Measurements from ENCODE around the gene KIF13A. TPM values are rescaled to one million over a fixed set of nuclear protein-coding genes. Genes with fewer than 3 reads are reported as not detected.
A peak's percentile ranks its signal among the peaks of the same experiment; 100 is the strongest.

Gene KIF13A
- total and polyA plus RNA-seq, 9 of the 15 experiments (the other 6 are each of a cell fraction or from before 2014, with no cell fraction given) = 3.6 to 44.3 (median 29.7) TPM

DNA sequence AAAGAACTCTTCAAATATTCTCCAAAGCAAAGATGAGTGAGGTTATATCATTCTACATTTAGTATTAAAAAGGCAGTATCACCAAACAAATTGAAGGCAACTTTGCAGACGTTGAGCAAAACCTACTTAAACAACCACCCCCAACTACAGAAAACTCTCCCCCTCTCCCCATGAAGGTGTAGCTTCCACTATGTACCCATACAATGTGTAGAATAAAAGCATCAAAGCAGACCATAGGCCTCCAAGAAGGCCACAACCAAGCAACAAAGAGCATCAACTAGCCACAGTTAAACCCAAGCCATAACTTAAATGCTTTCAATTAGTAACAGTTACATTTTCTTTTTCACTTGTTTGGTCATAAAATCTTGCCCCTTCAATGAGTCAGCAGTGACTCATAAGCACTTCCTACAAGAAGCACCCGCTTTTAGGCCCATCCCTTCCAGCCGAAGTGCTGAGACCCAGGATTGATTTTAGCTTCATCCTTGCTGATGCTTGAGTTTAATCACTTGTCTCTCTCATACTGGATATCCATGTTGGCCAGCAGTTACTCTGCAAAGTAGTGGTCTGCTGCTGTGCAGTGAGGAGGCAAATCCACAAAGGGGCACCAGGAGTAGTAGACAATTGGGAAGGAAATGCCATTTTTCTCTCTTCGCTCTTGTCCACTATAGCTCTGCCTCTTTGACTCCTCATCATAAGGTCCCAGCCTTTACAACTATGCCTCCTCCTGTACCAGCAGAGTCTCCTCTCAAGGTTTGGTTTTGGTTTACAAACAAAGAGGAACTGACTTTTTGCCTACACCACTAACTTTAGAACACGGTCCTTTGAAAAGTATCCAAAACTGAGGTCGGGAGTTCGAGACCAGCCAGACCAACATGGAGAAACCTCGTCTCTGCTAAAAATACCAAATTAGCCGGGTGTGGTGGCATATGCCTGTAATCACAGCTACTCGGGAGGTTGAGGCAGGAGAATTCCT lies 272.3 kb downstream of the KIF13A start (continued):
- TF ChIP-seq ZFP91 (CRISPR knock-in tag; IDR thresholded peaks at IDR 0.05) (no peak), SMAD3 (CRISPR knock-in tag; conservative IDR thresholded peaks at IDR 0.05) (0 out of 2 replicates have a peak, but pooled peaks have one; percentile 17), FOXA3 (CRISPR knock-in tag; conservative IDR thresholded peaks at IDR 0.05 in 1 of 2, IDR thresholded peaks at IDR 0.05 in 1 of 2) (no peak), CTBP1 (IDR thresholded peaks at IDR 0.05; ENCODE audit: borderline replicate concordance) (peak; percentile 85), SLC30A9 (CRISPR knock-in tag; IDR thresholded peaks at IDR 0.05) (no peak), FOS (IDR thresholded peaks at IDR 0.05; ENCODE audit: extremely low read depth, insufficient read length) (peak; percentile 81), JUND (IDR thresholded peaks at IDR 0.05; ENCODE audit: borderline replicate concordance, low read depth, low read length) (peak; percentile 100), JUND (tag; IDR thresholded peaks at IDR 0.05; ENCODE audit: borderline replicate concordance, low read depth, low read length) (peak; percentile 100), POLR2H (tag; IDR thresholded peaks at IDR 0.05; ENCODE audit: low read depth) (peak; percentile 41; the same call in 1 of the 2 replicates), ZNF175 (CRISPR knock-in tag; IDR thresholded peaks at IDR 0.05; ENCODE audit: low read depth) (peak; percentile 90), EGR1 (conservative IDR thresholded peaks at IDR 0.05) (no peak), ETV1 (tag; conservative IDR thresholded peaks at IDR 0.05; ENCODE audit: low read depth) (0 out of 2 replicates have a peak, but pooled peaks have one; percentile 14), ZNF583 (CRISPR knock-in tag; IDR thresholded peaks at IDR 0.05) (0 out of 2 replicates have a peak, but pooled peaks have one; percentile 7), NCOA6 (IDR thresholded peaks at IDR 0.05) (0 out of 2 replicates have a peak, but pooled peaks have one; percentile 19), HDGF (IDR thresholded peaks at IDR 0.05) (0 out of 2 replicates have a peak, but pooled peaks have one; percentile 37), NELFE (IDR thresholded peaks at IDR 0.05; ENCODE audit: insufficient read depth, insufficient read length) (no peak), ZNF79 (CRISPR knock-in tag; IDR thresholded peaks at IDR 0.05; ENCODE audit: low read depth) (no peak)
- TF ChIP-seq, protein P1, sequence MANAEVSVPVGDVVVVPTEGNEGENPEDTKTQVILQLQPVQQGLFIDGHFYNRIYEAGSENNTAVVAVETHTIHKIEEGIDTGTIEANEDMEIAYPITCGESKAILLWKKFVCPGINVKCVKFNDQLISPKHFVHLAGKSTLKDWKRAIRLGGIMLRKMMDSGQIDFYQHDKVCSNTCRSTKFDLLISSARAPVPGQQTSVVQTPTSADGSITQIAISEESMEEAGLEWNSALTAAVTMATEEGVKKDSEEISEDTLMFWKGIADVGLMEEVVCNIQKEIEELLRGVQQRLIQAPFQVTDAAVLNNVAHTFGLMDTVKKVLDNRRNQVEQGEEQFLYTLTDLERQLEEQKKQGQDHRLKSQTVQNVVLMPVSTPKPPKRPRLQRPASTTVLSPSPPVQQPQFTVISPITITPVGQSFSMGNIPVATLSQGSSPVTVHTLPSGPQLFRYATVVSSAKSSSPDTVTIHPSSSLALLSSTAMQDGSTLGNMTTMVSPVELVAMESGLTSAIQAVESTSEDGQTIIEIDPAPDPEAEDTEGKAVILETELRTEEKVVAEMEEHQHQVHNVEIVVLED (CRISPR knock-in tag; IDR thresholded peaks at IDR 0.05) = 0 out of 2 replicates have a peak, but pooled peaks have one; percentile 15
- TF ChIP-seq, protein P2, sequence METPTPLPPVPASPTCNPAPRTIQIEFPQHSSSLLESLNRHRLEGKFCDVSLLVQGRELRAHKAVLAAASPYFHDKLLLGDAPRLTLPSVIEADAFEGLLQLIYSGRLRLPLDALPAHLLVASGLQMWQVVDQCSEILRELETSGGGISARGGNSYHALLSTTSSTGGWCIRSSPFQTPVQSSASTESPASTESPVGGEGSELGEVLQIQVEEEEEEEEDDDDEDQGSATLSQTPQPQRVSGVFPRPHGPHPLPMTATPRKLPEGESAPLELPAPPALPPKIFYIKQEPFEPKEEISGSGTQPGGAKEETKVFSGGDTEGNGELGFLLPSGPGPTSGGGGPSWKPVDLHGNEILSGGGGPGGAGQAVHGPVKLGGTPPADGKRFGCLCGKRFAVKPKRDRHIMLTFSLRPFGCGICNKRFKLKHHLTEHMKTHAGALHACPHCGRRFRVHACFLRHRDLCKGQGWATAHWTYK (CRISPR knock-in tag; IDR thresholded peaks at IDR 0.05) = no peak
- TF ChIP-seq, protein P3, sequence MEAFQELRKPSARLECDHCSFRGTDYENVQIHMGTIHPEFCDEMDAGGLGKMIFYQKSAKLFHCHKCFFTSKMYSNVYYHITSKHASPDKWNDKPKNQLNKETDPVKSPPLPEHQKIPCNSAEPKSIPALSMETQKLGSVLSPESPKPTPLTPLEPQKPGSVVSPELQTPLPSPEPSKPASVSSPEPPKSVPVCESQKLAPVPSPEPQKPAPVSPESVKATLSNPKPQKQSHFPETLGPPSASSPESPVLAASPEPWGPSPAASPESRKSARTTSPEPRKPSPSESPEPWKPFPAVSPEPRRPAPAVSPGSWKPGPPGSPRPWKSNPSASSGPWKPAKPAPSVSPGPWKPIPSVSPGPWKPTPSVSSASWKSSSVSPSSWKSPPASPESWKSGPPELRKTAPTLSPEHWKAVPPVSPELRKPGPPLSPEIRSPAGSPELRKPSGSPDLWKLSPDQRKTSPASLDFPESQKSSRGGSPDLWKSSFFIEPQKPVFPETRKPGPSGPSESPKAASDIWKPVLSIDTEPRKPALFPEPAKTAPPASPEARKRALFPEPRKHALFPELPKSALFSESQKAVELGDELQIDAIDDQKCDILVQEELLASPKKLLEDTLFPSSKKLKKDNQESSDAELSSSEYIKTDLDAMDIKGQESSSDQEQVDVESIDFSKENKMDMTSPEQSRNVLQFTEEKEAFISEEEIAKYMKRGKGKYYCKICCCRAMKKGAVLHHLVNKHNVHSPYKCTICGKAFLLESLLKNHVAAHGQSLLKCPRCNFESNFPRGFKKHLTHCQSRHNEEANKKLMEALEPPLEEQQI (IDR thresholded peaks at IDR 0.05) = peak; percentile 45
